ENCODE measurements around the gene SAT1. TPM values are rescaled to one million over a fixed set of nuclear protein-coding genes. Genes with fewer than 3 reads are reported as not detected.

The SAT1 gene
- polyA plus RNA-seq, 1 donor (not counting 4 experiments of a cell fraction or from before 2014, with no cell fraction given): 1,607 TPM

- DNase-seq (ENCODE audit: low read depth, low spot score): no peak
- no peaks in the 10 kb centered on the region for H3K79me2 ChIP-seq (ENCODE audit: control insufficient read depth, insufficient read depth, low read length)
- dilution Hi-C loops (cut with MboI; ENCODE audit: extremely low pct_ligation_motif_present, low sequenced_read_pairs): no loop called here
Measured at GRCh38 chrX:23828881-23829280, 45.9 kb downstream of the SAT1 start.

GRCh38 chrX:23832721-23833120 lies 49.7 kb downstream of the SAT1 start:
- Histone ChIP-seq H3K4me2 (ENCODE audit: control insufficient read depth, extremely low read depth, insufficient read depth, low read depth, low read length) (no peak overlapping the region), H3K79me2 (ENCODE audit: control insufficient read depth, insufficient read depth, low read length) (no peaks in the 10 kb centered on the region), H3K27ac (ENCODE audit: control insufficient read depth, insufficient read depth, low read length) (no peak overlapping the region), H4K20me1 (ENCODE audit: control insufficient read depth, extremely low read depth, insufficient read depth, low read length) (no peaks in the 10 kb centered on the region), H3K9me1 (ENCODE audit: control insufficient read depth, extremely low read depth, insufficient read depth, low read length) (no peaks in the 10 kb centered on the region), H2AFZ (ENCODE audit: control insufficient read depth, low read length) (no peak overlapping the region), H3K4me1 (ENCODE audit: control insufficient read depth, extremely low read depth, insufficient read depth, low read length) (no peaks in the 10 kb centered on the region), H3K4me3 (ENCODE audit: control insufficient read depth in 2 of 3, extremely low read depth in 1 of 3, insufficient read depth in 2 of 3, low read depth in 1 of 3, low read length in 3 of 3) (no peak overlapping the region), H3K9ac (ENCODE audit: control insufficient read depth, extremely low read depth, insufficient read depth, low read length) (no peak overlapping the region), H3K36me3 (ENCODE audit: control insufficient read depth in 2 of 2, extremely low read depth in 1 of 2, insufficient read depth in 2 of 2, low read length in 2 of 2) (no peaks in the 10 kb centered on the region), H3K9me3 (ENCODE audit: control insufficient read depth, low read depth, low read length) (no peaks in the 10 kb centered on the region), H3K27me3 (ENCODE audit: control insufficient read depth, extremely low read depth, insufficient read depth, low read length) (no peaks in the 10 kb centered on the region)
- FAIRE-seq (no peak), DNase-seq (ENCODE audit: low read depth, low spot score) (no peak)
- dilution Hi-C loops (cut with MboI; ENCODE audit: extremely low pct_ligation_motif_present, low sequenced_read_pairs): no loop called here
- no peak for TF ChIP-seq EZH2 (IDR thresholded peaks at IDR 0.05; ENCODE audit: low read length)
- TF ChIP-seq CTCF (optimal IDR thresholded peaks at IDR 0.05 in 1 of 3, IDR thresholded peaks at IDR 0.05 in 1 of 3, conservative IDR thresholded peaks at IDR 0.05 in 1 of 3; ENCODE audit: extremely low read depth in 1 of 3, insufficient read depth in 2 of 3, low read length in 3 of 3): no peak

More at GRCh38 chrX:23828881-23829280, 45.9 kb downstream of the SAT1 start:
- Histone ChIP-seq H3K4me1 (ENCODE audit: control insufficient read depth, extremely low read depth, insufficient read depth, low read length) (no peaks in the 10 kb centered on the region), H3K4me3 (ENCODE audit: control insufficient read depth in 2 of 3, extremely low read depth in 1 of 3, insufficient read depth in 2 of 3, low read depth in 1 of 3, low read length in 3 of 3) (no peak overlapping the region), H3K27me3 (ENCODE audit: control insufficient read depth, extremely low read depth, insufficient read depth, low read length) (no peaks in the 10 kb centered on the region), H2AFZ (ENCODE audit: control insufficient read depth, low read length) (no peak overlapping the region), H3K4me2 (ENCODE audit: control insufficient read depth, extremely low read depth, insufficient read depth, low read depth, low read length) (no peak overlapping the region), H4K20me1 (ENCODE audit: control insufficient read depth, extremely low read depth, insufficient read depth, low read length) (no peaks in the 10 kb centered on the region), H3K9me3 (ENCODE audit: control insufficient read depth, low read depth, low read length) (no peaks in the 10 kb centered on the region), H3K36me3 (ENCODE audit: control insufficient read depth in 2 of 2, extremely low read depth in 1 of 2, insufficient read depth in 2 of 2, low read length in 2 of 2) (no peaks in the 10 kb centered on the region), H3K9me1 (ENCODE audit: control insufficient read depth, extremely low read depth, insufficient read depth, low read length) (no peaks in the 10 kb centered on the region), H3K27ac (ENCODE audit: control insufficient read depth, insufficient read depth, low read length) (no peak overlapping the region), H3K9ac (ENCODE audit: control insufficient read depth, extremely low read depth, insufficient read depth, low read length) (no peak overlapping the region)
- no peak for TF ChIP-seq CTCF (optimal IDR thresholded peaks at IDR 0.05 in 1 of 3, IDR thresholded peaks at IDR 0.05 in 1 of 3, conservative IDR thresholded peaks at IDR 0.05 in 1 of 3; ENCODE audit: extremely low read depth in 1 of 3, insufficient read depth in 2 of 3, low read length in 3 of 3)
- no peak for TF ChIP-seq EZH2 (IDR thresholded peaks at IDR 0.05; ENCODE audit: low read length)
- FAIRE-seq: no peak

Small RNAs within 50 kb of the gene (small RNA-seq; reads per million reads assigned to genes)
- gene RF00019 (ENCODE audit: insufficient read length in 3 of 3, low read depth in 3 of 3, low replicate concordance in 1 of 3): 0 reads per million in 3 experiments

Other genes starting within 250 kb of the SAT1 start
- gene PRDX4, start 115.7 kb upstream of the SAT1 start, polyA plus RNA-seq: 72.7 to 101 TPM (median 75.6 TPM) in 3 replicates
- gene ACOT9, start 39.9 kb upstream of the SAT1 start, polyA plus RNA-seq: 62.4 to 91.9 TPM (median 79.8 TPM) in 3 replicates
- gene APOO, start 124.8 kb downstream of the SAT1 start, polyA plus RNA-seq: 14.5 to 22.7 TPM (median 20.8 TPM) in 3 replicates
- 0.08 to 0.14 TPM (median 0.12 TPM) in 3 replicates for gene CXorf58, start 124.8 kb downstream of the SAT1 start, polyA plus RNA-seq
- gene KLHL15, start 244.0 kb downstream of the SAT1 start, polyA plus RNA-seq: 1.9 to 3.4 TPM (median 2.2 TPM) in 3 replicates

All from keratinocyte (primary cell).